Left lobe of liver (tissue), 2 donors: ENCODE data around the gene ARMH1. TPM values are rescaled to one million over a fixed set of nuclear protein-coding genes. Genes with fewer than 3 reads are reported as not detected.

Source experiments
- ATAC-seq: fragments of 200-7000 bp; cut with Tn5 transposase; one replicate; pipeline ENCODE4 v1.9.1; 2020; ENCODE audit warnings: mild to moderate bottlenecking, moderate library complexity
- DNase-seq: peaks from one replicate; pipeline ENCODE4 v3.0.0-alpha.2; 2020; ENCODE audit warnings: low spot score
- total RNA-seq: library from RNA; stranded (reverse); gene quantifications from one replicate; pipeline ENCODE4 v1.2.1, GENCODE V29; 2021
- donor health status: DM: no; HTN: no; CAD: no; lungs with moderate emphysema.
- donor health status: DM: no; HTN: yes; CAD: no.

Gene ARMH1
- total RNA-seq, 1 donor from 2014 or later = 14.7 TPM

DNA sequence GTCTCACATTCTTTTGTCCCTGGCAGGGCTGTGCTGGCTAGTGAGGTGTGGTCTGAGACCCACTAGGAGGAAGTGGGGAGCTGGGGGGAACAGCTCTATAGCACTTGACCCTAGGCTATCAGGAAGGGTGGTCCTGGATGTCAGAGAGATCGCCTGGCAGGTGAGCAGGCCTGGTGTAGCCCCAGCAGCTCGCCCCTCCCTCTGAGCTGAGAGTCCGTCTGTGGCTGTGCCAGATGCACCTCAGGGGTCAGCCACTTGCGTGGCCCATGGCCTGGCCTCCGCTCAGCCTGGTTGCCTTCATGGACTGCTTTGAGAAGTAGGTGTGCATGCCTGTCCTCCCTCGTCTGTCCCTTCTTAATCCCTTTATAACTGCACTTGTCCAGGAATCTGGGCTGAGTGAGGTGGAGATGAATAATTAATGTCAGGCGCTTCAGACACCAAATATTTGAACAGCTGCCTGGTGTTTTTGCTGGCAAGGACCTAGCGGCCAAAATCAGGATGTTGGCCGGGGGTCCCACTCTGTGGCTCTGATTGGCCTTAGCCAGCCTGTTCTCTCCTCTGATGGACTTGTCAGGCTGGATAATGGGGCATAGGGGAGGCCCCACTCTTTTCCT lies 30.7 kb upstream of the ARMH1 start:
- DNase-seq (no peak), ATAC-seq (peak; percentile 52)

DNA sequence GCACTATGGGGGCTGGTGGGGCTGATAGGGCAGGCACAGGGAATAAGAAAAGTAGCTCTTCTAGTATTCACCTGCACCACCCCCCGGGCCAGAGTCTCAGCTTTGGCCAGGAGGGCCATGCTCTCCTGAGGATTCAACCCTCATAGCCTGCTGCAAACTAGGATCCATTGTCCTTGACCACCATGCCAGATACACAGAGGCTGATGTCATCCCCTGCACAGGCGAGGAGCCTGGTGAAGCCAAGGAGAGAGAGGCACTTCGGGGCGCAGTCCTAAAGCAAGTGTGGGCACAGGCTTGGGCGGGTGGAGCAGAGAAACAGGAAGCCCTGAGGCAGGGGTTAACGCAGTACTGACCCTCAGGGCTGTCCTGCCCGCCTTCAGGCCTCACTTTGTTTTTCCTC lies 29.7 kb upstream of the ARMH1 start:
- no peak for ATAC-seq

DNA sequence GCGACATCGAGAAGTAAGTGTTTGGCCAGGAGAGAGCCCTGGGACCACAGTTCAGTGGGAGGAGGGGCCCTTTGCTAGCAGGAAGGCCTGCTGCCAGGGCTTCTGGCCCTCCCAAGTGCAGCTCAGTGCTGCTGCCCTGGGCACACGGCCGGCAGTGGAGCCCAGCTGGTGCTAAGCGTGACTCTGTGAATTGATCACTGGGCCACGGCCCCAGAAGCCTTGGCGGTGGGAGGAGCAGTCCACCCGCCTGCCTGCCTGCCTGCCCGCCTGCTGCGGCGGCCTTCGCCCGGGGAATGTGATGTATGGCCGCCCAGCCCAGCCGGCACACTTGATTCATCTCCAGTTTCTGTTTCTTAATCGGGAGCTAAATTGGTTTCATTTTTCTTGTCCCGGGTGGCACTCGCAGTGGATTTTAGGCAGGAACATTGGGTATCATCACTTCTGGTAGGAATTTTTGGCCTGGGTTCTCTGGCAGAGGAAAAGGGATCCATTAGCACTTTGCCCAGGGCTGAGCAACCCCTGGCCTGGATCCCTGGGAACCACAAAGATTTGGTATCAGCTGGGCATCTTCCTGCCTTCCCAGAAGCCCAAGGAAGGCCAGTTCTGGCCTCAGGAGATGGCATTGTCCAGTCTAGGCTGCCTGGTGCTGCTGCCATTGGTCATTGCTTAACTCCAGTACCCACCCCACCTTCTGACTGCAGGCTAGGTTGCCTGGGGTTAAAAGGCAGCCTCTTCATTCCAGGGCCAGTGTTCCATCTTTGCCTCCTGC lies 28.9 kb upstream of the ARMH1 start:
- DNase-seq = peak; percentile 92
- ATAC-seq = peak; percentile 87

More for the DNA sequence above, 29.7 kb upstream of the ARMH1 start:
- DNase-seq = no peak

DNA sequence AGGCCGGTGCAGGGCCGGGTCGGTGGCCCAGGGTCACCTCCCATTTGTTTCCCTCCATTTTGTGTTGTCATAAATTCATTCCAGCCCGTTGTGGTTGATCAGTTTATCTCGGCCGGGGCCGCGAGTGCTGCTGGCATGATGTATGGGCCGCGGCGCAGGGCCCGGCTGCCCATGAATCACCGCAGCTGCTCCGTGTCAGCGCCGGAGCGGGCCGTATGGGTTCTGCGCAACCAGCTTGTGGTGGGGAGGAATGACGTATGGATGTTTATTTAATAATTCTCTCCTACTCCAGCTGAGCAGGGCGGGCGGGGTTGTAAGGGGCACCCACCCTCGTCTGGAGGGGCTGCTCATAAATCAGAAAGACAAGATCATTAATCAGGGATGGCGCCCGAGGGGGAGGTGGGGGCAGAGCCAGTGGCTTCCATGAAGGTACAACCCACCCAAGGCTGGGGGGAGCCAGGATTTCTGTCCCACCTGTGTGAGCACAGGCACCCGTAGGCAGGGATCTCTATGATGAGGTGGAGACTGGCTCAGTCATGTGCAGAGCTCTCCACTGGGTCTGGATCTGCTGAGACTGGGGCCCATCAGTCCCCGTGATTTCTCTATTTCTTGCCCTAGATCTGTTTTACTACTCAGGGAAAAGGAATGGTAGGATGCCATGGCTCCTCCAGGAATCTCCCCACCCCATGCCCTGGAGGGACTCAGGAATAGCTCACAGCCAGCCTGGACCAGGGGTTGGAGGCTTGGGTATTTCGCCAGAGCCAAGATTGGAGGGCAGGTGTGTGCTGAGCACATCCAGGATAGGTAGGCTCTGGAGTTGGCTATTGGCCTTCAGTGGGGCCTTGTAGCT lies 28.0 kb upstream of the ARMH1 start:
- ATAC-seq = no peak
- DNase-seq = no peak

DNA sequence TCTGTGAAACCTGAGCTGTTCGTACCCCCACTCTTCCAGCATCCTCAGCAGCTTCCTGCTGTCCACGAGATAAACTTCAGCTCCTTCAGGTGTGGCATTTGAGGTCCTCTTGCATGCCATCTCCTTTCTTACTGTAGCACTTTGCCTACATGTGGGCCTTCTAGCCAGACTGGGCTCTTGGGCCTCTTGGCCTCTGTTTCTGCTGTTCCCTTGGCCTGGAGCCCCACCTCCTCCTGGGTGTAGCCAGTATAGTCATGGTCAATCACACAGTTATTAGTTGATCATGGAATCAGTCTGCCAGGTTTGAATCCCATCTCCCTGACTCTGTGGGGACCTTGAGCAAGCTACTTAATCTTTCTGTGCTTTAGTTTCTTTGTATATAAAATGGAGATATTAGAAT lies 26.6 kb upstream of the ARMH1 start:
- no peak for DNase-seq
- ATAC-seq = no peak

DNA sequence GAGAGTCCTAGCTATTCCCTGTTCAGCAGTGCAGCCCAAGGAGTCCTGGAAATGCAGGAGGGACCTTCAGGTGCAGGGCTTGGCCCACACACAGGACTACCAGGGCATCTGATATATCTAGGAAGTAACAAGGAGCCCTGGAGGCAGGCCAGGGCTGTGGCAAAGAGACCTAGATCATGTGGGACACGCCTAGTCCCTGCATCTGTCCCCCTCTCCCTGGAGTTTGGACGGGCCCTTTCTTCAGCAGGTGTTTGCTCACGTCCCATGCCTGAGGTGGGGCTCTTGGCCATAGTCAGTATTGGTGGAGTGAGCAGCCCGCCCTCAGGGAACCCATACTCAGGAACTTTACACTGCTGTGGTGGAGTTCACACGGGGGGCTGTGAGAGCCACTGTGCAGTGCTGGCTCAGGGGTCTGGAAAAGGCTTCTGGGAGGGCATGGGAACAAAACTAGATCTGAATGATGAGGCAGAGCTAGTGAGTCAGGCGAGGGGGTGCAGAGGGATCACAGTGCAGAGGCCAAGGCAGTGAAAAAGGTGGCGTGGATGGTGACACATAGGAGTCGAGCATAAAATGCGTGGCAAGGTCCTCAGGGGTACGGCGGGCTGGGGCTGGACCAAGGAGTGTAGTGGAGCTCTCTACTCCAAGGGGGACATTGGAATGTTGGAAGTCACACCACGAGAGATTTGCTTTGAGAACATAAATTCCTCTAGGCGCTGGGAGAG lies 25.8 kb upstream of the ARMH1 start:
- DNase-seq (no peak), ATAC-seq (no peak)

DNA sequence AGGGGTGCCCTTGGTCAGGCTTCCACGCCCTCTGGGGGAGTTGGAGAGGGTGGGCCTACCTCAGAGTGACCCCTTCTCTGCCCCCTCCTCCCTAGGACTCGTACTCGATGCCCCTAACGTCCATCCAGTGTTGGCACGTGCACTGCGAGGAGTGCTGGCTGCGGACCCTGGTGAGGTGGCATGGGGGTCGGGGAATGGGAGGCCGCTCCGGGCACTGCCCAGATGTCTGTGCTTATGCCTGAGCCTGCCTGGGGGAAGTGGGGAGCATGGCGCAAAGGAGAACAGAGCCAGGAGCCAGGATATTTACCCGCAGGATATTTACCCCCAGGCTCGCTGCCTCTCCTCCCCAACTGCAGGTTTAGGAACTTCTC lies 24.7 kb upstream of the ARMH1 start:
- ATAC-seq (no peak), DNase-seq (no peak)

DNA sequence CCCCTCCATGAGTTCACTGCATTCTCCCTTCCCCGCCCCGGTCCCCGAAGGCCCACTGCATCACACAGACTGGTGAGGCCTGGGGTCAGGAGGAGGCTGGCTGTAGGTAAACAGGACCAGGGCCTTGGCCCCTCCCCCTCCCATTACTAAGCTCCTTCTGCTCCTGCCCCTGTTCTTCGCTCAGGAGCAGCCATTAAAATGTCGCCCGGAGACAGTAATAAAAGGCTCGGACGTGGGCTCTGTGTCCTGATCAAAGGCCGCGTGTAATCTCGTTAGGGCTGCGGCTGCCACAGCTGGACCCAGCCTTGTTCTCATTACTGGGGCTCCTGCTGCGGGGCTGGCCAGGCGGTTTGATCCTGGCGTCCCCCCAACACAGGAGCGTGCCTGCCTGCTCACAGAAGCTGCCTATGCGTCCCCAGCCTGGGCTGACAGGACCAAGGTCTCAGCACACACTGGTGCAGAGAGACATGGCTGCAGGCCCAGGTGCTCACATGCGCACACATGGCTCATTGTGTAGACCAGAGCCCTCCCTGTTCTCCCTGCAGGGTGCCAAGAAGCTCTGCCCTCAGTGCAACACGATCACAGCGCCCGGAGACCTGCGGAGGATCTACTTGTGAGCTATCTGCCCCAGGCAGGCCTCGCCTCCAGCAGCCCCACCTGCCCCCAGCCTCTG lies 24.2 kb upstream of the ARMH1 start:
- ATAC-seq (peak; percentile 70), DNase-seq (peak; percentile 80)

DNA sequence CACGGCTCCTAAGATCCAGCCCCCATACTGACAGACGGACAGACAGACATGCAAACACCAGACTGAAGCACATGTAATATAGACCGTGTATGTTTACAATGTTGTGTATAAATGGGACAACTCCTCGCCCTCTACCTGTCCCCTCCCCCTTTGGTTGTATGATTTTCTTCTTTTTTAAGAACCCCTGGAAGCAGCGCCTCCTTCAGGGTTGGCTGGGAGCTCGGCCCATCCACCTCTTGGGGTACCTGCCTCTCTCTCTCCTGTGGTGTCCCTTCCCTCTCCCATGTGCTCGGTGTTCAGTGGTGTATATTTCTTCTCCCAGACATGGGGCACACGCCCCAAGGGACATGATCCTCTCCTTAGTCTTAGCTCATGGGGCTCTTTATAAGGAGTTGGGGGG lies 23.4 kb upstream of the ARMH1 start:
- ATAC-seq (no peak), DNase-seq (no peak)

DNA sequence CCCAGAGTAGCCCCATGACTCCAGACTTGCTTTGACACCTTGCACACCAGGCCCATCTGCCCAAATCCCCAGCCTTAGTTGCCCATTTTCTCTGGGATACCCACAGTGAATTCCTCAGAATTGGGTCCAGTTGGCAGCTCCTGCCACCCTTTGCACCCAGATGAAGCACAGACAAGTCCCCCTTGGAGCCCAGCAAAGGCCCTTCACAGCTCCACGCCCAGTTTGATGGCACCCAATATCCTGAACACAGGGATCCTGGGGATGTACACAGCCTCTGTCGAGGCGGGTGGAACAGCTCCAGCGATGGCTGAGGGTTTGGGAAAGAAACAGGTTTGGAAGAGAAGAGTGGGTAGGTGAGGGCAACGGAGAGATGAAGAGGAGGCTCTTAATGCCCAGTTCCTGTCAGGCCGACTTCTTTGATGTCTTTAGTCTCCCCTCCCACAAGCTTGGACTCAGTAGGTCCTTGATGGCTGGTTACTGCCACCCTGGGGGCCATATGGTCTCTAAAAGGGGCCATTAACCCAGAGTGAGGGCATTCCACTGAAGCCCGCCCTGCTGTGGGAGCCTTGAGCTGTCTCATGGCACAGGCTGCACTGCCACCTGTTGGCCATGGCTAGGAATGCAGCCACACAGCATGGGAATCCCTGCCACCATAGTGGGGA lies 21.9 kb upstream of the ARMH1 start:
- DNase-seq (peak; percentile 78), ATAC-seq (peak; percentile 81)

DNA sequence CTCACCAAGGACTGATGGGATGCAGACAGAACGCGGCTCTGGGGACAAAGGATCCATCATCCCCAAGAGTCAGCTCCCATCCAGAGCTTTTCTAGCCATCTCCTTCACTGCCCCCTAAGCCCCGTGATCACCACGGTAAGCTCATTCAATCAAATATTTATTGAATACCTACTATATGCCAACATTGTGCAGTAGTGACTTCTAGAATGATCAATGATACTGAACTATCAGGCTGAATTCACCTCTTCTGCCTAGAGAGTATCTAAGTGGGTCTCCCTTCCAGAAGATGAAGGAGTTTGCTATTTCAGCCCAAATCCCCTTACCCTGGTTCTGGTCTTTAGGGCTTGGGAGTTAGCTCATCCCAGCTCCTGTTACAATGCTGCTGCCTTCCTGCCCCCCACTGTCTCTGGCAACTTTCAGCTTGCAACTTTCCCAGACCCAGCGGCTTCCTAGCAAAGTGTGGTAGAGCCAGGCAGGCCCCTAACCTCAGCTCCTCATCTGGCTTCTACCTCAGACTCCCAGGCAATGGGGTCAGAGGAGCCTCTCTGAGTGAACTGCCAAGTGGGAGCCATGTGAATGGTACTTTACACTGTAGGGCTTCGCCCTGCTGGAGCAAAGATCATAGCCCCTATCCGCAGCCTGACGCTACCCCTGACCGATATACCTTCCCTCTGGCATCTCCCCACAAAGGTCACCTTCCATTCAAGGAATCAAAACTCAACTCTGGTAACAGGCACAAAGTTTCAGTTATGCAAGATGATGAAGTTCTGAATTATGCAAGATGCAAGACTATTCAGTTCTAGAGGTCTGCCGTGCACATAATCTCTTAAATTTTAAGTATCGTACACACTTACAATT lies 21.2 kb upstream of the ARMH1 start:
- ATAC-seq = no peak
- no peak for DNase-seq

DNA sequence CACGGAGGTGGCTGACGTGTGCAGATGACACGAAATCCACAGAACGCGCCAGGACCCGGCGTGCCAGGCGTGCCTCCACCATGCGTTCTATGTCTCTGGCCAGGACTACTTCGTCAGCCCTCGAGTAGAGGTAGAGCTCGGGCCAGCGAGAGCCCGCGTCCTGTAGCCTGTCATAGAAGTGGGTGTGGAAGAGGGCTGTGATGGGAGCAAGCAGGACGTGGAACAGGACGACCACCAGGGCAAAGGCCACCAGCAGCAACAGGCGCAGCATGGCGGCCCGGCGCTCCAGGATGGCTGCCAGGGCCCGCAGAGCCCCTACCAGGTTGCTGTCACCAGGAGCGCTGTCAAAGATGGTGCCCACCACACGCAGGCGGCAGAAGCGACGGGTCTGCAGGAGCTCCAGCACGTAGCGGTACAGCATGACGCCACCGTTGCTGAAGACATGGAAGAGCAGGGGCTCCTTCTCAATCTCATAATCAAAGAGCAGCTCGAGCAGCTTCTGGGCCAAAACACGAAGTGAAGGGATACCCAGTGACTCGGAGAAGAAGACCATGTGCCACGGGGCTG lies 19.8 kb upstream of the ARMH1 start:
- no peak for ATAC-seq

DNA sequence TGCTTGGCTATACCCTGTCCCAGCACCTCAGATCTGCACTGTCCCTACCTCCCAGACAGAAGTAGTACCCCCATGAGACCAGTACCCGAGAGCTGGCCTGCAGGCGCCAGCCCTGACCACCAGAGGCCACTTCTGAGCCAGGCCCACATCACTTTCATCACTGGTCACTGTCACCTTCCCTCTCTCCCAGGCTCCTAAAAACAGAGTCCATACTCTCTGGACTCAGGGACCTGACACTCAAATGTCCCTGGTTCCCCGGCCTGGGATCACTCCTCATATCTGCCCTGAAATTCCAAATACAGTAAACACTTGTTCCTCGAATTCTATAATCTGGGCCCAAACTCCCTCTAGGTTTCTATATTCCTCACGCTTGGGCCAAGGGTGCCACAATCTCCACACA lies 18.9 kb upstream of the ARMH1 start:
- ATAC-seq (peak; percentile 71), DNase-seq (no peak)

More for the DNA sequence above, 19.8 kb upstream of the ARMH1 start:
- DNase-seq = no peak

DNA sequence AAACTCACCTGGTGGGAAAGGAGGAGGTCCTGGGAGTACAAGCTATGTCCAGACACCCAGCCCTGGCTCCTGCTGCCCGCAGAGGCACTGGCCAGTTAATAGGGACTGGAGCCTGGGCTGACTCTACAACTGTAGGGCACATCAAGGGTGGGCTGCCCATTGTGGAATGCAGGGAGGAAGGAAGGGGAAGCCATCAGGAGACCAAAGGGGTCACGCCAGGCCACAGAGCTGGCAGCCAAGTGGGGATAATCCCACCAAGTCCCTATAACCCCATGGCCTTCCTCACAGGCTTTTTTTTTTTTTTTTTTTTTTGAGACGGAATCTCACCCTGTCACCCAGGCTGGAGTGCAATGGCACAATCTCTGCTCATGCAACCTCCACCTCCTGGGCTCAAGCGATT lies 14.9 kb upstream of the ARMH1 start:
- ATAC-seq (no peak), DNase-seq (no peak)

DNA sequence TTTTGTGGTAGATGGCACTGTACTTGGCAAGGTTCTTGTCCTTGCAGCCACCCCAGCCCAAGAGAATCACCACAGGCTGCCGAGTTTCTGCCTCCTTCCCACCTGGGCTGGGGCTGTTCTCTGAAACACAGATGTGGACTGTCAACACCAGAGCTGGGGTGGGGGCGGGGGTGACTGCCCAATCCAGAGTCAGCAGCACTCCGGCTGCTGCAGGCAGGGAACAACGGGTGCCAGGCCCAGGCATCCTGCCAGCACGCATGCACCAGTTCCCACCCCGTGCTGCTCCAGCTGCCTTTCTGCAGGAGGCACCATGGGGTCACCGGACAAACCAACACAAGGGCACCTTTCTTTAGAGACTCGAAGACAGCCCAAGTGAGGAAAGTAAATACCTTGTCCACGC lies 14.3 kb upstream of the ARMH1 start:
- ATAC-seq = peak; percentile 82
- peak; percentile 97 for DNase-seq

DNA sequence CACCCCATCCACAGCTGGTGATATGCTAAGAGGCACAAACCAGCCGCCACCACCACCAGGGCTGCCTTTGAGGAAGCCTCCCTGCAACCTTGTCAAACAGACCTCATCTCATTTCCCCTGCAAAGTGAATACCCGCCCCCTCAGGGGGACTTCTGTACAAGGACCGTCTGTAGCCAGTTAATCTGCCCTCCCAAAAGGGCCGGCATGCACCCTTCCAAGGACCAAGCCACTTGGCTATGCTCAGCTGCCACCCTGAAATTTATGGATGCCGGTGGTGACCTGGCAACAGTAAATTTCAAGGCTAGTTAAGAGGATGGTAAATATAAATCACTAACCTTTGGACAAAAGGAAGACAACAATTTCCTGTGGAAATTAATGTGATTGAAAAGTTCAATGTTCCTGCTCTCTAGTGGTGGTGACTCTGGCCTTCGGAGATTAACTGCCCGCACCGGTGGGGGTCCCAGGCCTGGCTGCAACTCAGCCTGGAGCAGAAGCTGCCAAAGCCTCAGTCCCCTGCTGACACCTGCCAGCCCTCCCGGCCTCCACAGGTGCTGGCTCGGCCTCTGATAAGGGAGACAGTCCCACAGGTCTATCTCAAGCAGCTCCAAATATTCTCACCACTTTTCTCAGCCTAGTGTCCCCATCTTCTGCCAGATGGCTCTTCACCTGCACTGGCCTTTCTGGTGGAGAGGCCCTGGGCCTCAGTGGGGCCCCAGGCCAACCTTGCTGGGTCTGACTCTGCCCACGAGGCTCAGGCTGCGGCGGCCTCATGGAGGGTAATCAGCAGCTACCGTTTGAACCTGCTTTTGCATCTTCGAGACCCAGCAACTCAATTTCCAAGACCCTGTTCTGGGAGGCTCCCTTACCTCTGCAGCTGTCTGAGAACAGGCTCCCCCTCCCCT lies 12.5 kb upstream of the ARMH1 start:
- DNase-seq = no peak
- peak; percentile 23 for ATAC-seq

DNA sequence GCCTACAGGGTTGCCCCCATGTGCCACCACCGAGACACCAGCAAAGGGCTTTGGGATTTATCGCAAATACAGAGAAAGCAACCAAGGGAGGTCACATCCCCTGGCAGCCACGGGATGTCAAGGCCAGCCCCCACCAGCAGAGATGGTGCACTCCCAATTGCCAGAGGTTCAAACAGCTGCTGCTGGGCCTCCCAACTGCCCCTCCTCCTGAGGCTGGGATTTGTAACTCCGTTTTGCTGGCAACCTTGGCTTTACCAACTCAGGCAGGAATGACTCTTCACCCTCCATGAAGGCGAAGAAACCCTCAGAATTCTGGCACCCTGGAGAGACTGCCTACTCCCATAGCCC lies 11.9 kb upstream of the ARMH1 start:
- DNase-seq (no peak), ATAC-seq (no peak)

DNA sequence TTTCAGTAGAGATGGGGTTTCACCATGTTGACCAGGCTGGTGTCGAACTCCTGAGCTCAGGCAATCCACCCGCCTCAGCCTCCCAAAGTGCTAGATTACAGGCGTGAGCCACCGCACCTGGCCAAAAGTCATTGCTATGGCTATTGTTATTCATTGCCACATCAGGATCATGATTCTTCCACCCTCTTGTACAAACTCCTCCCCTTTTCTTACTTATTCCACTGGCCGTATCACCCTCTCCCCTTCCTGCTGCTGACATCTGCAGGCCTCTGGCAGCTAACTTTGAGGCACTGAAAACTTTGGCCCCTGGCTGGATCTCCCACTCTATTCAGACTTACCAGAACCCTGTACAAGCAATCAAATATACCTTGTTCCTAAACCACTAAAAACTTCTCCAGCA lies 11.1 kb upstream of the ARMH1 start:
- DNase-seq = no peak
- no peak for ATAC-seq
